MM.1S (cell line): Measurements from ENCODE around the gene ATCAY.

Experiments
- DNase-seq: peaks from one replicate; pipeline ENCODE4 v3.0.0-alpha.2; 2015
- H2AFZ ChIP-seq: fragments of 300-600 bp; sonication (generic); 2 replicates; pipeline ENCODE4 v1.6.0; 2016; ENCODE audit warnings: antibody characterized with exemption, low read length
- H3F3A ChIP-seq: fragments of 300-600 bp; sonication (generic); 2 replicates; pipeline ENCODE4 v1.6.1; 2016; ENCODE audit warnings: mild to moderate bottlenecking, antibody characterized with exemption, low read length, moderate library complexity, mixed read lengths; ENCODE audit not compliant: insufficient read depth
- H3K27ac ChIP-seq: fragments of 300-600 bp; sonication (generic); 2 replicates; pipeline ENCODE4 v1.5.1; 2016; ENCODE audit warnings: mild to moderate bottlenecking, low read length
- H3K27me3 ChIP-seq: fragments of 300-600 bp; sonication (generic); replicated peaks from 2 replicates; pipeline ENCODE4 v1.6.0; 2016; ENCODE audit warnings: low read length; ENCODE audit not compliant: insufficient read depth
- H3K36me3 ChIP-seq: fragments of 300-600 bp; sonication (generic); replicated peaks from 2 replicates; pipeline ENCODE4 v1.6.1; 2016; ENCODE audit warnings: mild to moderate bottlenecking, low read length, mixed read lengths; ENCODE audit not compliant: insufficient read depth
- H3K4me1 ChIP-seq: fragments of 300-600 bp; sonication (generic); 2 replicates; pipeline ENCODE4 v1.6.1; 2016; ENCODE audit warnings: low read length, mixed read lengths
- H3K4me2 ChIP-seq: fragments of 300-600 bp; sonication (generic); 2 replicates; pipeline ENCODE4 v1.6.0; 2016; ENCODE audit warnings: low read depth, low read length
- H3K4me3 ChIP-seq: fragments of 300-600 bp; sonication (generic); 2 replicates; pipeline ENCODE4 v1.5.1; 2016; ENCODE audit warnings: low read length, mixed read lengths
- H3K79me2 ChIP-seq: fragments of 300-600 bp; sonication (generic); 2 replicates; pipeline ENCODE4 v1.6.1; 2016; ENCODE audit warnings: mixed run types, low read length, mixed read lengths
- H3K9ac ChIP-seq: fragments of 300-600 bp; sonication (generic); 2 replicates; pipeline ENCODE4 v1.6.1; 2016; ENCODE audit warnings: low read length, mixed read lengths
- H3K9me2 ChIP-seq: fragments of 300-600 bp; sonication (generic); replicated peaks from 2 replicates; pipeline ENCODE4 v1.6.1; 2016; ENCODE audit warnings: mild to moderate bottlenecking, low read length, mixed read lengths; ENCODE audit not compliant: insufficient read depth
- H3K9me3 ChIP-seq: fragments of 300-600 bp; sonication (generic); replicated peaks from 2 replicates; pipeline ENCODE4 v1.6.1; 2016; ENCODE audit warnings: mild to moderate bottlenecking, low read length, mixed read lengths; ENCODE audit not compliant: insufficient read depth
- H4K20me1 ChIP-seq: fragments of 300-600 bp; sonication (generic); 2 replicates; pipeline ENCODE4 v1.6.1; 2016; ENCODE audit warnings: mild to moderate bottlenecking, low read length, moderate library complexity, mixed read lengths; ENCODE audit not compliant: insufficient read depth
- CTCF ChIP-seq: fragments of 300-600 bp; sonication (generic); IDR thresholded peaks from 2 replicates; pipeline ENCODE4 v1.5.1; 2016; ENCODE audit warnings: antibody characterized with exemption, low read length, mixed read lengths
- EZH2 ChIP-seq: fragments of 300-600 bp; sonication (generic); optimal IDR thresholded peaks from 2 replicates; pipeline ENCODE3; 2017; ENCODE audit warnings: low read depth, mild to moderate bottlenecking, antibody characterized with exemption, low read length, mixed read lengths
- EZH2phosphoT487 ChIP-seq: fragments of 300-600 bp; sonication (generic); IDR thresholded peaks from 2 replicates; pipeline ENCODE4 v1.6.1; 2018; ENCODE audit warnings: antibody characterized with exemption, low read length

ATCAY gene

GRCh38 chr19:3879656-3880055 is 829 bp upstream of the ATCAY start:
- Histone ChIP-seq H3K36me3 (no peaks in the 10 kb centered on the region), H3K9me3 (no peaks in the 10 kb centered on the region), H3K4me3 (no peak overlapping the region), H3K27me3 (peaks cover 96% of the 10 kb centered on the region), H3K9me2 (no peaks in the 10 kb centered on the region), H3K4me2 (no peak overlapping the region), H3K79me2 (no peaks in the 10 kb centered on the region), H4K20me1 (0 out of 2 replicates have a peak, but pooled peaks cover 3% of the 10 kb centered on the region), H3K9ac (no peak overlapping the region), H3F3A (no peaks in the 10 kb centered on the region), H3K4me1 (no peaks in the 10 kb centered on the region), H2AFZ (no peak overlapping the region), H3K27ac (no peak overlapping the region)
- no peak for DNase-seq
- TF ChIP-seq CTCF = peak; percentile 26; the same call in 1 of the 2 replicates
- TF ChIP-seq EZH2phosphoT487 = no peak

- H3F3A ChIP-seq = no peaks in the 10 kb centered on the region
- no peaks in the 10 kb centered on the region for H3K9me2 ChIP-seq
- H3K27me3 ChIP-seq = peaks cover 91% of the 10 kb centered on the region
- no peaks in the 10 kb centered on the region for H3K79me2 ChIP-seq
- 0 out of 2 replicates have a peak, but pooled peaks cover 3% of the 10 kb centered on the region for H4K20me1 ChIP-seq
- no peaks in the 10 kb centered on the region for H3K9me3 ChIP-seq
- H3K36me3 ChIP-seq = no peaks in the 10 kb centered on the region
- no peak for TF ChIP-seq CTCF
- no peak for TF ChIP-seq EZH2
- no peak for TF ChIP-seq EZH2phosphoT487
- H2AFZ ChIP-seq = no peak overlapping the region
- H3K4me1 ChIP-seq = no peaks in the 10 kb centered on the region
- no peak overlapping the region for H3K4me2 ChIP-seq
- no peak for DNase-seq
- H3K9ac ChIP-seq = no peak overlapping the region
- no peak overlapping the region for H3K4me3 ChIP-seq
- no peak overlapping the region for H3K27ac ChIP-seq
Observed at GRCh38 chr19:3881272-3882040, 971 bp downstream of the ATCAY start.

- H3K4me1 ChIP-seq = no peaks in the 10 kb centered on the region
- no peak overlapping the region for H3K27ac ChIP-seq
- H3K79me2 ChIP-seq = no peaks in the 10 kb centered on the region
- no peaks in the 10 kb centered on the region for H3K9me2 ChIP-seq
- H2AFZ ChIP-seq = no peak overlapping the region
- H3K4me3 ChIP-seq = no peak overlapping the region
- H3K4me2 ChIP-seq = no peak overlapping the region
- 0 out of 2 replicates have a peak, but pooled peaks cover 3% of the 10 kb centered on the region for H4K20me1 ChIP-seq
- H3F3A ChIP-seq = no peaks in the 10 kb centered on the region
- H3K36me3 ChIP-seq = no peaks in the 10 kb centered on the region
- no peak for TF ChIP-seq CTCF
- TF ChIP-seq EZH2 = no peak
- TF ChIP-seq EZH2phosphoT487 = no peak
- peaks cover 91% of the 10 kb centered on the region for H3K27me3 ChIP-seq
- no peak for DNase-seq
- H3K9ac ChIP-seq = no peak overlapping the region
- no peaks in the 10 kb centered on the region for H3K9me3 ChIP-seq
Observed at GRCh38 chr19:3882041-3882384, 1.5 kb downstream of the ATCAY start.
